Measurements from ENCODE around the gene LARP4.
"Not testable (repeated sequence)": the region's sequence is repeated elsewhere in the genome, so short reads cannot be mapped to it uniquely, and the experiment has no call there.

LARP4 gene

DNA sequence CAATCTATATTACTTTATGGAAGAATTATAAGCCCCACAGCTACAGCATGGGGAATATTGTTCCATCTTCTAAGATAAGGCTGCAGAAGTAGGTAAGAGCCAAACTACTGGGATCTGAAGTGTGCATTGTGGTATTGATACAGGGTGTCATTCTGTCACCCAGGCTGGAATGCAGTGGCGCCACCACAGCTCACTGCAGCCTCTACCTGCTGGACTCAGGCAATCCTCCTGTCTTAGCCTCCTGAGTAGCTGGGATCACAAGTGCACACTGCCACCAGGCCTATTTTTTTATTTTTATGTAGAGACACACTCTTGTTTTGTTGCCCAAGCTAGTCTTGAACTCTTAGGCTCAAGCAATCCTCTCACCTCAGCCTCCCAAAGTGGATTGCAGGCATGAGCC is 82.8 kb downstream of the LARP4 start:
- DNase-seq: no peak

- no peak for DNase-seq
These were observed 88.1 kb downstream of the LARP4 start for GRCh38 chr12:50488801-50489200.

GRCh38 chr12:50498119-50498518 is 97.4 kb downstream of the LARP4 start:
- not testable (repeated sequence) for DNase-seq

- DNase-seq: peak; percentile 94
These were observed 104.4 kb downstream of the LARP4 start, which contains the start of gene DIP2B for GRCh38 chr12:50504798-50505674. Gene DIP2B (plus strand): TSS chr12:50504985. CDS start chr12:50505141, 156 bp downstream.

- peak; percentile 22 for DNase-seq
These were observed 105.2 kb downstream of the LARP4 start for GRCh38 chr12:50505675-50506530.

DNA sequence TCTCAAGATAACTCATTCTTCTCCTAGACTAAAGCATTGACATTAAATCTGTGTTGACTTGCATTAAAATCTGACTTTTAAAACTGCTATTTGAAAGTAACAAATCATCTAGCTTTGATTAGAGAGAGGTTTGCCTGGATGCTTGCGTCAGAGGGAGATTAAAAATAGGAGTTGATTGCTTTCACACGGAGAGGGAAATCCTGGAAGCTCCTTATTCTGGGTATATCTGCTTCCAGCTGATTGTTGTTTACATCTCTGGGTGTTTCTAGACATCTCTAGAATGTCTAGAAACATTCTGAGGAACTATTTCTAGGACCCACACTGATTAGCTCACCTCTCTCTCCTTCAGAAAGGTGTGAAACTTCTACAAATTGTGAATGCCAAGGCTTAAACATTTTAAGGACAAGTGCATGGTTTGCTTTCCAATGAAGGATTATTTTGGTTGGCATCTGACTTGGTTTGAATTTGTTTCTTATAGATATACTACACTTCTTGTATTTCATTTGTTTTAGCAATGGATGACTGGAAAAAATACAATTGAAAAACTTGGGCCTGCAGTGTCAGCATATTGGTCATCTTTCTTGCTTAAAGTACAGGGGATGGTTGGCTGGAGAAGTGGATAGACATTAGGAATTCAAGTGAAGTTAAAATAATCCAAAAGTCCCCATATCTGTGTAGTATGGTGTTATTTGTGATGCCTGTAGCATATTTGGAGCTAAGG is 106.2 kb downstream of the LARP4 start:
- DNase-seq: no peak

- no peak for DNase-seq
These were observed 106.8 kb downstream of the LARP4 start for GRCh38 chr12:50507474-50507838.

- no peak for DNase-seq
These were observed 107.2 kb downstream of the LARP4 start for GRCh38 chr12:50507930-50508329.

GRCh38 chr12:50508414-50508813 is 107.7 kb downstream of the LARP4 start:
- DNase-seq: no peak

- DNase-seq: no peak
These were observed 108.4 kb downstream of the LARP4 start for GRCh38 chr12:50508970-50509663.

DNA sequence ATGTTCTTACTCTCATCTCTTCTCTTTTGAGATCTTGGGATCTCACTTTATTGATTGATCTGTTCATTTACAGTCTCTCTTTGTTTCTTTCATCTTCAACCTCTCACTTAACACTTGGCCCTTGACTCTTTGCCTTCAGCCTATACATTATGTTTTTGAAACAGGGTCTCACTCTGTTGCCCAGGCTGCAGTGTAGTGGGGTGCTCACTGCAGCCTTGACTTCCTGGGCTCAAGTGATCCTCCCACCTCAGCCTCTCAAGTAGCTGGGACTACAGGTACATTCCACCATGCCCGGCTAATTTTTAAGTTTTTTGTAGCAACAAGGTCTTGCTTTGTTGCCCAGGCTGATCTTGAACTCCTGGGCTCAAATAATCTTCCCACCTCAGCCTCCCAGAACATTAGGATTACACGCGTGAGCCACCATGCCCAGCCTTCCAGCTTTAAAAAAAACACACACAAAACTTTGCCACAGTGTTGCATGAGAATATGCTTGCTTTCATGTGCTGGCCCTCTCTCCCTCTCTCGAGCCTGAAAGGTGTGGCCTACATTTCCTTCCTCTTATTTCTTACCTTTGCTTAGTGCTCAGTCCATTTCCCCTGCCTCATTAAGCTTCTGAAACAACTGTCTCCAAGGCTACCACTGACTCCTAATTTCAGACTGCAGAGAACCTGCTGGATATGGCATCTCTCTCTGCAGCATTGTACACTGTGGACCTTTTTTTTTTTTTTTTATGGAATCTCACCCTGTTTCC is 114.0 kb downstream of the LARP4 start:
- peak; percentile 25 for DNase-seq

DNA sequence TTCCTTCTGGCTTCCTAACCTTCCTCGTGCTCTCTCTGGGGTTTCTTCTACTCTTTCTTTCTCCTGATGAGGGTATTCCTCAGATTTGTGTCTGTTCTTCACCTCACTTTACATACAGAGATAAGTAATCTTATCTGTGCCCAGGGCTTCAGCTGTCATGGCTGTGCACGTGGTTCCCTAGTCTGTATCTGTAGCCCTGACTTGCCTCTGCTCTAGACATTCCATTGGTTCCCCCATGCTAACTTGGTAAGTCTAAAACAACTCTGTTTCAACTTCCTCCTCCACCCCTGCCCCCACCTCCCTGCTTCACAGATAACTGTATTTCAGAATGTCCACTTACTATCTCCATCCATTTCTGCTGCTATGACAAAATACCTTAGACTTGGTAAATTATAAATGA is 114.9 kb downstream of the LARP4 start:
- no peak for DNase-seq

GRCh38 chr12:50517421-50518048 is 116.8 kb downstream of the LARP4 start:
- peak; percentile 62 for DNase-seq

DNA sequence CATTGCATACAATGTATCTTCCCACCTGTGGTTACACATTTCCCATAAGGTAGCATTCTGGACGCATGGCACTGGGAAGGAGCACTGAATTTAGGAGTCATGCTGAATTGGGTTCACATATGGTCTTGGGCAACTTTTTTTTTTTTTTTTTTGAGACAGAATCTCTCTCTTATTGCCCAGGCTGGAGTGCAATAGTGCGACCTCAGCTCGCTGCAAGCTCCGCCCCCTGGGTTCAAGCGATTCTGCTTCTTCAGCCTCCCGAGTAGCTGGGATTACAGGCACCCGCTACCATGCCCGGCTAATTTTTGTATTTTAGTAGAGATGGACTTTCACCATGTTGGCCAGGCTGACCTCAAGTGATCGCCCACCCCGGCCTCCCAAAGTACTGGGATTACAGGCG is 117.4 kb downstream of the LARP4 start:
- no peak for DNase-seq

- no peak for DNase-seq
These were observed 118.7 kb downstream of the LARP4 start for GRCh38 chr12:50519353-50519752.

DNA sequence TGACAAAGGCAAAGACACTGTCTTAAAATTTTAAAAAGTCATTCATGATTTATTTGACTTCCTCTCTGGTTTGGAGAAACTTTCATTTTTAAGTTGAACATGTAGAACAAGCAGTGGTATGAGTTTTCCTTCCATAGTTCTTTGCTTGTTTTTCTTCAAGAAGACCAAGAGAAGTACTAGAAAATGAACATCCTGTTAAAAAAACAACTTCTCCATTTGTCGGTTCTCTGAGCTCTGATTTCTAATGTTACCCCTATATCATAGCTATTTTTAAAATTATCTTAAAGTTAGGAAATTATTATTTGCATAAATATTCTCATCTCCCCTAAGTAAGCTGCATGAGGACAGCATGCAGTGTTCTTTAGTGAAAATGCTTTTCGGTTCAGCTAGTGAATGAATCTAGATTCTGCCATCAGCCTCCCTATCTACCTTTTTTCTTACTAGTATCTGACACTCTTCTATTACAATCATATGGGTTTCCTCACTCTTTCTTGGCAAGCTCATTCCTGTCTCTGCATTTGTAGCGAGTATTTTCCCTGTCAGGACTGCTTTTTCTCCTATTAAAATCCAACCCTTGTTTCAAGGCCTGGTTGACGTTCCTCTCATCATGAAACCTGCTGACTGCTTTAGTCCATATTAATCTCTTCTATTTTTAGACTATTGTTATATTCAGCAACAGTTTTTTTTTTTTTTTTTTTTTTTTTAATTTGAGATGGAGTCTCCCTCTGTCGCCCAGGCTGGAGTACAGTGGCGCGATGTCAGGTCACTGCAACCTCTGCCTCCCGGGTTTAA is 119.9 kb downstream of the LARP4 start:
- DNase-seq: peak; percentile 15

GRCh38 chr12:50521781-50522180 is 121.1 kb downstream of the LARP4 start:
- DNase-seq: not testable (repeated sequence)

DNA sequence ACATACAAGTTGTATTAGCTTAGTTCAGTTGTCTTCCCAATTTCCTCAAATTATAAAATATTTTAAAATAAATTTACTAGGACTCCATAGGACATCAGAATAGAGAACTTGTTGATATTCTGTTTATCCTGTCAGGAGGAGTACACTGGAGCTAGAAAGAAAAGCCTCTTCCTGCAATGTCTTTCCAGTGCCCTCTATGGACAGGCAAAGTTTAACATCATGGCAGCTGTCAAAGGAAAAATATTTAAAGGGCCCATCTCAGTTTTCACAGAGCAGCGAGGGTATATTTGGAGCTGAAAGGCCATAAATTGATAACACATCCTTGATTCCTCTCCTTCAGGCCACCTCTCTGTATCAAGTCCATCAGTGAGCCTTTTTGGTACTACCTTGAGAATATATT is 123.1 kb downstream of the LARP4 start:
- no peak for DNase-seq

- no peak for DNase-seq
These were observed 123.9 kb downstream of the LARP4 start for GRCh38 chr12:50524621-50525020.

DNA sequence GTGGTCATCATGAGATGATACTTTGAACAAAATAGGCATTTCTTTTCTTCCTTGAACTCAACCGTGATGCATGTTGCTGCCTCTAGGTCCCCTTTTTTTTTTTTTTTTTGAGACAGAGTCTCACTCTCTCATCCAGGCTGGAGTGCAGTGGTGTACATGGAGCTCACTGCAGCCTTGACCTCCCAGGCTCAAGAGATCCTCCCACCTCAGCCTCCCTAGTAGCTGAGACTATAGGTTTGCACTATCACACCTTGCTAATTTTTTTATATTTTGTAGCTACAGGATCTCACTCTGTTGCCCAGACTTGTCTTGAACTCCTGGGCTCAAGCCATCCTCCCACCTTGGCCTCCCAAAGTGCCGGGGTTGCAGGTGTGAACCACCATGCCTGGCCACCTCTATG is 124.7 kb downstream of the LARP4 start:
- no peak for DNase-seq

DNA sequence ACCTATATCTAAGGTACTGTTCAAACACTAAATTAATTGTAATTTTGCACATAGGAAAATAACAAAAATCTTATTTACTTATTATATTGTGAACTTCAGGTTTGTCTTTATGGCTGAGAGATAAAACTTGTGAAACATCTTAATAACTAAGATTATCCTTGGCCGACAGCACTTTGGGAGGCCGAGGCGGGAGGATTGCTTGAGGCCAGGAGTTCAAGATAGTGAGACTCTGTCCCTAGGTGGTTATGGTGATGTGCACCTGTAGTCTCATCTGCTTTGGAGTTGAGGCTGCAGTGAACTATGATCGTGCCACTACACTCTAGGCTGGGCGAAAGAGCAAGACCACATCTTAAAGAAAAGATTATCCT is 126.7 kb downstream of the LARP4 start:
- DNase-seq: no peak

All from RPMI8226 (cell line).